ENCODE measurements around the gene BICDL1.

BICDL1 gene

DNA sequence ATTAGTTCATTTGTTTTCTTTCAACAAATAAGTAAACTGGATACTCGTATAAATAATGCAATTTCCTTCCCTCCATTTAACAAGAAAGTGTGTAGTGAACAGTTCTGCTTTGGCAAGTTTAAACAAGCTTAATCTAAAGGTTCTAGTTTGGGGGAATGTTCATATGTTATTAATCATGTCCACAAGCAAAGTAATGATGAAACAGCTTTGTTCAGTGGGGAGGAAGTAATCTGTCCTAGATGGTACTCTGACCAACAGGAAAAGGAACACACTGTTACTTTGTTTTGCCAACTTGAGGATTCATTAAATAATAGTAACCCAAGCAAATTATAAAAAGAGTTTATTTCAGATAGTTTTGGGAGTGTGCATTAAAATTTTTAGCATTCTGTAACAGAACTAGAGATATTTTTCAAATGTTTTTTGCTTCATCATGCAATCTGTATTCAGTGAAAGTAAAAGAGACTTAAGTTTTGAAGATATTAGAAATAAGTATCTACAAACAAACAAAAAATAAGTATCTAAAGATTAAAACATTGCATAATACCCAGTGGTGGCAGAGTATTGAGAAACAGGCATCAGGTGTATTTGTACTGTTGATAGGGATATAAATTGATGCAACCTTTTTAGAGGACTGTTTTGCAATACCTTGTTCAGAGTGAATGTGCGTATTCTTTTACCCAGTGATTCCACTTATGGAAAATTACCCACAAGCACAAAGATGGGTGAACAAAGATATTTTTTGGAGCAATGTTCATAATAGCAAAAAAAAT lies 66.4 kb downstream of the BICDL1 start:
- DNase-seq, result no peak

DNA sequence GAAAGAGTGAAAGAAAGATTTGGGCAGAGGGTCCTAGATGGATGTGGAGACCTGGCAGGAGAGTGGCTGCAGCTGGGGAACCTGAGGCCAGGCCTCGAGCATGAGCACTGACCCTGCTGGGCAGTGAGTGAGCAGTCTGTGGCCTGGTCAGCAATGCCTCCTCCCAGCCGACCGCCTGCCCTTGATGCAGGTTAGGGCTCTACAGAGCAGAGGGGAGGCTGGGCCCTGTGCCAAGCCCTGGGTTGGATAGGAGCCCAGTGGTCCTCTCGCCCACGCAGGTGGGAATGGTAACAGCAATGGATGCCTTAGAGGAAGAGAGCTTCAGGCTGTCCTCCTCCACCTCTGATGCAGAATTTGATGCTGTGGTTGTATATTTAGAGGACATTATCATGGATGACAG lies 67.7 kb downstream of the BICDL1 start:
- DNase-seq, result no peak

DNA sequence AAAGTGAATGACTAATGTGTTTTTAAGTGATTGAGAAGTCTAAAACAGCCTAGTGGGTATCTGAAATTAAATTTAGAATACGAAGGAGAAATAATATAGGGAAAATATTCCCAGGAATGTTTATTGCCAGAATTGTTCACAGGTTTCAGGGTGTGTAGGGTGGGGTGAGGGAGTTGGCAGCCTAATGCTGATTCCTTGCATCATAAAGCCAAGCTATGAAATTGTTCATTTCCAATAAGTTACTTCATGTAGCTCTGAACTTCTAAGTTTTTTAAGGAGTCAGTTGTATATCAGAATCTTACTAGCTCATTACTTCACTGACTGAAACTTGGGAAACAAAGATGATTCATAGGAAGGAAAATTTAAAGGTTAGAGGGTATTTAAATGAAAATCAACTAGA lies 71.2 kb downstream of the BICDL1 start:
- DNase-seq, result no peak

DNA sequence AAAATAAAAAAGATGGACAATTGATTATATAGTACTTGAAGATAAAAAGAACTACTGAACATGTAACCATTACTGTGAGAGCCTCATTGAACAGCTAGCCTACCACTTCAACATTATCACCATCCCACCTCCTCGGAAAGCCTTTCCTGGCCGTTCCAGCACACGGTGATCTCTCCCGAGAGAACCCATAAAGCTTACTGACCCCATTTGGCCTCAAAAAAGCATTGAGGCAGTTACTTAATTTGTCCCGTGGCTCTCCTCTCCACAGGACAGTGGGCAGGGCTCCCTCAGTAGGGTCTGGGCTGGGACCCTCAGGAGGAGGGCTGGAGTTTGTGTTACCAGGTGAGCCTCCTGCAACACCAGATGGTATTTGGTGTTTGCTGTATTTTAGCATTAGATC lies 71.7 kb downstream of the BICDL1 start:
- DNase-seq, result no peak

DNA sequence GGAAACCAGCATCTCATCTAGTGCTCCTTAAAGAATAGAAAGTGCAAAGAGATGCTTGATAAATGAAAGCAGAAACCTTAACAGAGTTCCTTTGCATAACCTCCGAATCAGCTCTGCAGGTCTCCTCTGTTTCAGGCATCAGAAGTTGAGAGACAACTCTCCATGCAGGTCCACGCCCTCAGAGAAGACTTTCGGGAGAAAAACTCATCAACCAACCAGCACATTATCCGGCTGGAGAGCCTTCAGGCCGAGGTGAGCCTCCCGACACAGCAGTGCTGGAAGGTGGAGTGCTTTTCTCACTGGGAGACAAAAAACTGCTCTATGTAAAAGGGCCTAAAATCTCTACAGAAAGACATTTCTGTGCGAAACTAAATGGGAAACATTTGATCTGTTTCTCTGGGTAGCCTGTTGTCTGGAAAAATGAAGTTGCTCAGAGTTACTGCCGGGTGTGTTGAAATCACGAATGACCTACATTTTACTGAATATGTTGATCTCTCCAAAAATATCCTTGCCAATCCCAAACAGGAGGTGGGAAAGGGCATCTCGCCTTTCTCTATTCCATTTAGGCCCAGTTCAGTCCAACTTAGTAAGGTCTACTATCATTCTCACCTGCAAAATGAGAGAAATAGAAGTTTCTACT lies 72.7 kb downstream of the BICDL1 start:
- DNase-seq, result no peak

DNA sequence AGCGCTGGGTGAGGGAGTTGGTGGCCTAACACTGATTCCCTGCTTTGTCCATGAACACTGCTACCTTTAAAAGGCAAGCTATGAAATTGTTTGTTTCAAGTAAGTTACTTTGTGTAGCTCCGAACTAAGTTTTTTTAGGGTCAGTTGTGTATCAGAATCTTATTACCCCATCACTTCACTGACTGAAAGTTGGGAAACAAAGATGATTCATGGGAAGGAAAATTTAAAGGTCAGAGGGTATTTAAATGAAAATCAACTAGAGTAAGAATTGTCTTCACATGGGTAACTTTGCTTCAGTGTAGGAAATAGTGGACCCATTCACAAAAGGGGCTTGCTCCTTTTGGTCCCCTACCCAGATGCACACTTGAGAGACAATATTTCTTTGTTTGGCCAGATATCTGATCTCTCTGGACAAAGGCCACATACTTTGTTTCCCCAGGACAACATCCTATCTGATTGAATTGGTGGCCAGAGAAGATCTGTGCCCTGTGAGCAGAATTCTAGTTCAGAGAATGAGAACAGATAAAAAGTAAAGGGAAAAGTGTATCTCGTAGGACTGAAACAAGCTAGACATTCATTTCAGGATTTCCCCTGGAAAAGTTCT lies 74.0 kb downstream of the BICDL1 start:
- no peak for DNase-seq

DNA sequence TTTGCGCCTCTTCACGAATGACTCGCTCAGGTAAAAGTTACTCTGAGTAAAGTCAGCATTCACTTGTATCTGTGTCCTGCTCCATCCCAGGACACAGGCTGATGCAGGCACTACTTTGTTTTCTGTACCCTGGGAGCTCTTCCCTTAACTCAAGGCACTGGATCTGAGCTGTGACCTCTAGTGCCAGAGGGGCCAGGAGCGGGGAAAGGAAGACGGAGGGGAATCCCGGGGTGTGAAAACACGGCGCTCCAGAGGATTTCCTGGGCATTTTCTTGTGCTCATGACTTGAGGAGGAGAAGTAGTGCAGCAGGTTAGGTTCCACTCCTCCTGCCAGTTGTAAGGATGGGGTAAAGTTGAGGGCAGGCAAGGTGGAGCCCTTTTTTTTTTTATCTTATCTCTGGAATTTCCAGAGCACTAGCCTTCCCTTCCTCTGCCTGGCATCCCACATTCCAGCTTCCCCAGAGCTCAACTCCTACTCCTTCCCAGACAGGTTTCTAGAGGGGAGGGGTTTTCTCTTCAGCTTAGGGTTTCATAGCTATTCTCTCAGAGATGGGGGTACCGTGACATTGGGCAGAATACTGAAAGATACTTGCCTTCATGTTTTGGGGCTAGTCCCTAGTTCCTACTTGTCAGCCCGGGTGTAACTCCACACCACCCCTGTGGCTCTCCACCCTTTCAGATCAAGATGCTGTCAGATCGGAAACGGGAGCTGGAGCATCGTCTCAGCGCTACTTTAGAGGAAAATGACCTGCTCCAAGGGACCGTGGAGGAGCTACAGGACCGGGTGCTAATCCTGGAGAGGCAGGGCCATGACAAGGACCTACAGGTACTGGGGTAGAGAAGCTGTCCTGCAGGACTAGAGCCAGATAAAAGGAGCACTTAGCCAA lies 75.3 kb downstream of the BICDL1 start:
- DNase-seq, result no peak

DNA sequence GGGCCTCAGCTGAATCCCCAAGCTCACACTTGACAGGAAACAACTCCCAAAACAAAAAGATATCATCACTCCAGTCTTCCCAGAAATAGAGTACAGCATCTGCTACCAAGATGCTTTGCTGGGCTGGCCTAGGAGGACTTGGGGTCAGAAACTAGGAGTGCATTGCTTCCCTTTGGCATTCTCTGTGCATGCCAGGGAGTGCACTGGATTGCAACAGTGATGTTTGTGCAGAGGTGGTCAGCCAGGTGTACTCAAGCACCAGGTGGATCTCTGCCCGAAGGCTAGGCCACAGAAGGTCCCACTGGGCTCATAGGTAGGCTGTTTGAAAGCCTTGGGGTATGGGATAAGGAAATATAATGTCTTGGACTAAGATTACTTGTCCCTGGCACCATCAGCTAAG lies 76.4 kb downstream of the BICDL1 start:
- no peak for DNase-seq

DNA sequence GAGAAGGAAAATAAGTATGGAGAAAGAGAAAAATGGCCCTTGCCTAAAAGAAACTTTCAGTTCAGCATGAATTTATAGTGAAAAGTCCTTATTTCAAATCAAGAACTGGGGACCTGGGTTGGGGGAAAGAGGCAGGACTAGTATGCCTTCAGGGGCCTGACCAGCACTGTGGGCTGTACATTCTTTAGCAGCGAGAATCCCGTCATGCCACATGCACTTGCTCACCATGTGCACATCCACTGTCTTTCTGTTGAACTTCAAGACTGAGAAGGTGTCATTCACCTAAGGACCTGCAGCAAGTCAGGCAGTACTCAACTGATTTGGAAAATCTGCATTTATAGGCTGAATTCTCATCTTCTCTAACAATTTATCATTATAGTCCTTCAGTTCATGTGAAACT lies 77.3 kb downstream of the BICDL1 start:
- DNase-seq, result no peak

DNA sequence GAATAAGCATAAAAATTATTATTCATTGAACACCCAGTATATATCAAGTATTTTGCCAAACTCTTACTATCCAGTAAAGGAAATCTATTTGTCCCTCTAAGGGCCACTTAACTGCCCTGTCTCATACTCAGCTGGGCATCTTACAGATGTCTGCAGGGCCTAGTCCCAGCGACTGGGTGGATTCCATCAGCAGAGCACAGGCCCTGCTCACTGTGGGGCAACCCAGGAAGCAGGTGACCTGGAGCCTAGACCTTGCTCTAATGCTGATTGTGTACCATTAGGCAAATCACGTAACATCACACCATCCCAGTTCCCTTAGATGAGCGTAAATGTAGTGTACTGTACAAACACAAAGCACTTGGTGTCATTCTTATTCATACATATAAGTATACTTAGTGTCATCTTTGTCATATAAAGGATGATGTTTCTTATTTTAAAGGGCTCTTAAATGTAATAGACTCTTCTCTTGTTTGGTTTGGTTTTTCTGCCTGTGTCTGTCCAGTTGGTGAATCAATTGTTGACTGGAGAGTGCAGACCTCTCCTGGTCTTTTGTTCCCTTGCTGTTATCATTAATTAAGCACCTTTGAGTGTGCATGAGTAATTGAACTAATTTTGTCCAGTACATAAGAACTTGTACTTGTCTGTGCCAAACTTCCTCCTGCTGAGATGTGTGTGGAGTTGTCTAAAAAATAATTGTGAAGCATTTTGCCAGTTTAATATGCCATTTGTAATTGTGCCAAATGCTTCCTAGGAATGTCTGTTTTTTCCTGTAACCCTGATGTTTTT lies 78.2 kb downstream of the BICDL1 start:
- no peak for DNase-seq

DNA sequence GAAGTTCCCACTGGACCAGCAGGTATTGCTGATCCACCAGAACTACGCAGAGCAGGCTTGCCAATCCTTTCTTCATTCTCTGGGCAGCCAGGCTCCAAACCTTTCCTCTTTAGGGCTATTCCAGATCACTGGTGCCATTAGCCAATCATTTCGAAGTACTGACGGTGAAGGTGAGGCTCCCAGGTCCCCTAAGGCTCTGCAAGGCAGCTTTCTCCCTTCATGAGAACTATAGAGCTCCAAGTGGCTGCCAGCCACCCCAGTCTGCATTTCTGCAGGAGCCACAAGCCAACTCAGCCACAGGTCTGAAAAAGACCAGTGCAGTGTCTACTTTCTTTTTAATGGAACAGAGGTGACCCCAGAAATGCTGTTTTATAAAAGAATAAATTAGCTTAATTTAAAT lies 78.9 kb downstream of the BICDL1 start:
- no peak for DNase-seq

DNA sequence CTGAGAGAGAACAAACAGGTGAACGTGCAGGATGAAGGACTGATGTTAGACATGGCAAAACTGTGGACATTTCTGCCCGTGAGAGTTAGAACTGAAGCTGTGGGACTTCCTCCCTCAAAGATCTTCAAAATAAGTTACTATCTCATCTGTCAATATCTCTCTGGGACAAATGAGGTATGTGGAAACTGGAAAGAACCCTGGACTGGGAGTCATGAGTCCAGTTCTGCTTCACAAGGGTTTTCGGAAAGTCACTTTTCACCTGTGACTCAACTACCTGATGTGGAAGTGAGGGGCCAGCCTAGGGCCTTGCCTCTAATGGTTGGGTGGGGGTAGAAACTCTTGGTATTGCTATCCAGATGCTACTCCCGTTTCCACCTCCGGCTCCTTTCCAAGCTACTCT lies 80.2 kb downstream of the BICDL1 start:
- no peak for DNase-seq

DNA sequence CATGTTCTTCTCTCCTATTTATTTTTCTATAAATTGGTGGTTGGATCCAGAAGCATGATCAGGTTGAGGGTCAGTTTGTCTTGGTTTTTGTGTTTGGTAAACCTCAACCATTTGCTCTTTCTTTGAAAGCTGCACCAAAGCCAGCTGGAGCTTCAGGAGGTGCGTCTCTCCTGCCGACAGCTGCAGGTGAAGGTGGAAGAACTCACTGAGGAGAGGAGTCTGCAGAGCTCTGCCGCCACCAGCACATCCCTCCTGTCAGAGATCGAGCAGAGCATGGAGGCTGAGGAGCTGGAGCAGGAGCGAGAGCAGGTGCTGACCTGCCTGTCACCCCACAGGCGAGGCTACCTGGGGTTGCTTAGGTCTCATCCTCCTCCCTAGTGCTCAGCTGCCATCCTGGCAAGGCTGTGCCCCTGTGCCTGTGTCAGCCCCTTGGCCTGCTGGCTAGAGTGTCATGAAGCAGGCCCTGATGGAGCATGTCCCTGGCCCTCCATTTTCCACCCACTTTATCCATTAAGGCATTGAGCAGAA lies 82.5 kb downstream of the BICDL1 start:
- no peak for DNase-seq

DNA sequence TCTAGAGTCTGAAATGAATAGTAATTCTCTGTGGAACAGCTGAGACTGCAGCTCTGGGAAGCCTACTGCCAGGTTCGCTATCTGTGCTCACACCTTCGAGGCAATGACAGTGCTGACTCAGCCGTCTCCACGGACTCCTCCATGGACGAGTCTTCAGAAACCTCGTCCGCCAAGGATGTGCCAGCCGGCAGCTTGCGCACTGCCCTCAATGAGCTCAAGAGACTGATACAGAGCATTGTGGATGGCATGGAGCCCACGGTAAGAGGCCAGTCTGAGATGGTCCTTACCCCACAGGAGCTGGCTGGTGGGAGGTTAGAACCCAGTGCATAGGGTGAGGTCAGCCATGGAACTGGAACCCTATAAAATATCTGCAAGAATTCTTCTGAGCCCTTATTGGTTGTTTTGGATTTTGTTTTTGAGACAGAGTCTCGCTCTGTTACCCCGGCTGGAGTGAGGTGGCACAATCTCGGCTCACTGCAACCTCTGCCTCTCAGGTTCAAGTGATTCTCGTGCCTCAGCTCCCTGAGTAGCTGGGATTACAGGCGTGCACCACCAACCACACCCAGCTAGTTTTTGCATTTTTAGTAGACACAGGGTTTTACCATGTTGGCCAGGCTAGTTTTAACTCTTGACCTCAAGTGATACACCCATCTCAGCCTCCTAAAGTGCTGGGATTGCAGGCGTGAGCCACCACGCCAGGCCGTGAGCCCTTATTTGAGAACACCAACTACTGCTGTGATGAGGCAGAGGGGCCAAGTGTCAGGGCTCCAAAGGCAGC lies 83.6 kb downstream of the BICDL1 start:
- DNase-seq, result no peak

DNA sequence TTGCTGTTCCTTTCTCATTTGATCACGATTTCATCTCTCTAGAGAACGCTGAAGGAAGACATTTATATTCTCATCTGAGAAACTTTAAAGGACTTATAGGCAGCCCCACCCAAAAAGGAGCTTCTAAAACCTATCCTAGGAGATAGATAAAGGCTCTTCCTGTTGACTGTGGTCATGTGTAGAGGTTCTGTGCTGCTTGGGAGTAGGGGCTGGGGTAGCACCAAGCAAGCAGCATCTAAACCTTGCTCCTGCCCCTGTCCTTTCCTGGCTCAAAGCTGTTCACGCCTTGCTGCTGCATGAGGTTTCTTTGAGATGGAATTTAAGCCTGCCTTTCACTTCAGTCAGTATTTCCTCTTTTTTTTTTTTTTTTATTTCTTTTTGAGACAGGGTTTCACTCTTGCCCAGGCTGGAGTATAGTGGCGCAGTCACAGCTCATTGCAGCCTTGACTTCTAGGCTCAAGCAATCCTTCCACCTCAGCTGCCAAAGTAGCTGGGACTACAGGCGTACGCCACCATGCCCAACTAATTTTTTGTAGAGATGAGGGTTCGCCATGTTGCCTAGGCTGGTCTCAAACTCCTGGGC lies 86.1 kb downstream of the BICDL1 start:
- DNase-seq, result no peak

DNA sequence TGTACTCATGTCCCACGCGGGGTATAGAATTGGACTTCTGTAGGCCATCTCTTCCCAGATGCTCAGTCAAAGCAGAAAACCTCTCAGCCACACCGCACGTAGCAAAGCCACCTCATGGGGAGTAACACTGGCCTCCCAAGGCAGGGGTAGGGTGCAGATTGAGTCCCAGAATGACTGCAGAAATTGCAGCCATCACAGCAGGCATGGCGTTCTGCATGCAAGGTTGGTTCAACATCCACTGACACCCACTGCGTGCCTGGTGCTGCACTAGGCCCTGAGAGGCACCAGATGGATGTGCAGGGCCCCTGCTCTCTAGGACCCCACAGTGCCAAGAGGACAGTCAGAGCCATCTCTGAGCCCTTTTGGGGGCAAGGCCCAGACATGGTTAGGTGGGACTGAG lies 87.6 kb downstream of the BICDL1 start:
- no peak for DNase-seq

DNA sequence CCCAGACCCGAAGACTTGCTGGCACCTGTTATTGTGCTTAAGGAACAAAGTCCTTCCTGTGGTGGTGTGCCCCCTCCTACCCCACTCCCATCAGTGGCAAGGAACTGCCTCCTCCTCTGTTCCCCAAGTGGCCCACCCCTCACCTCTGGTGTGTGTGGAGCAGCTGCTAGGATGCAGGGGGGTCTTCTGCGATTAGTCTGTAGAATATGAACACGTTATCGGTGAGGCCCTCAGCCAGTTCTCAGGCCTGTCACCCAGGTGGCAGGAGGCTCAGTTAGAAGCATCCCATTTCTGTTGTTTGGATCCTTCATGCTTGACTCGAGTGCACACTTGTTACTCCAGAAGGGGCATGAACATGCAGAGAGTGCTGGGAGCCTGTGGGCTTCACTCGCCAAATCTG lies 88.2 kb downstream of the BICDL1 start:
- no peak for DNase-seq

DNA sequence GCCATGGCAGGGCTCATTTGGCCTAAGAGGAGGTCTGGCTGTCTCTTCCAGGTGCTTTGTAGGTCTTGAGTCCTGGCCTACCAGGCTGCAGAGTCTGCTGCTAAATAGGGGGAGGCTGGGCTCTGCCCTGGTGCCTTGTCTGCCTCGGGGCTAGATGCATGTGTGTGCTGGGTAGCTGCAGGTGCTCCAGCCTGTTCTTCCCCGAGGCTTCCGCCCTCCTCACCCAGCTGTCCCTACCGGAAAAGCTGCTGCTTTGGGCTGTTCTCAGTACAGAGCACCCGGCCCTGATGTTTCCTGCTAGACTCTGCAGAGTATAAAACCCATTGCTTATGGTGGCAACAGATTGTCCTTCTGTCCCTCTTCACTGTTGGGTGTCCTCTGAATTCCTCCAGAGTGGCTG lies 89.8 kb downstream of the BICDL1 start:
- no peak for DNase-seq

DNA sequence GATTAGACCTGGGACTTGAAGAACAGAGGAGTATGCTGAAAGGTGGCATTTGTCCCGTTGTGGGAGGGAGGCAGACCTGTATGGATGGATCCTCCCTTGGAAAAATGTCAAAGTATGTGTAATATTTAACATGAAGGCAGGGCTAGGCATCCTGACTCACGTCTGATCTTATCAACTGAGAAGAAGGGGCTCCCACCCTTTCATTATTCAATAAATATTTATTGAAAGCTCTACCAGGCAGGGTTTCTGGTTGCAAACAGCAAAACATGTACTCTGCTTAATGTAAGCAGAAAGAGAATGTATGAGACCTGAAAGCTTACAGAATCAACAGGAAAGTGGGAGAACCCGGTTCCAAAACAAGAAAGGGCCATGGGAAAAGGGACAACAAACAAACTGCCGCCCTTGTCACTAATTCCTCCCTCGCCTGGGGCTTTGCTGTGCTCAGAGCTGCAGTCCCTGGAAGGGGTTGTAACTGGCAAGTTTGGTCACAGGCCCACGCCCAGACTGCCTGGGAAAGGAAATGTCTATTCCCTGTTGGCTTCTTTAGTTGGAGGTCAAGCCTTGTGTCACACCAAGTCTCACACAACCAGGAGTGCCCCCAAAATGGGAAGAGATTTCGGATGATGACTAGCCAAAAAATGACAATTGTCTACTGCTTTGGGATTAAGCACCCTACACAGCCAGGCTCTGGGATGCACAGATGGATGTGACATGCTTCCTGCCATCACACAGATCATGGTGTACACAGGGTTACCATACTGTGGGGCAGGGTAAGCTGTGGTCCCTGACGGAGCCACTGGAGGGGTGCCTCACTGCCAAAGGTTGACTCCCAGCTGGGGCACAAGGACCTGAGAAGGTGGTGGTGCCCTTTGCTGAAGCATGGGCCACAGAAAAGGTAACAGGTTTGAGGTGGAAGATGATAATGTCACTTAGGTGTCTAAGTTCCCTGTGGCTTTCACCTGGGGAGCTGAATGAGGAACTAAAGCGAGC lies 90.7 kb downstream of the BICDL1 start:
- DNase-seq, result no peak

DNA sequence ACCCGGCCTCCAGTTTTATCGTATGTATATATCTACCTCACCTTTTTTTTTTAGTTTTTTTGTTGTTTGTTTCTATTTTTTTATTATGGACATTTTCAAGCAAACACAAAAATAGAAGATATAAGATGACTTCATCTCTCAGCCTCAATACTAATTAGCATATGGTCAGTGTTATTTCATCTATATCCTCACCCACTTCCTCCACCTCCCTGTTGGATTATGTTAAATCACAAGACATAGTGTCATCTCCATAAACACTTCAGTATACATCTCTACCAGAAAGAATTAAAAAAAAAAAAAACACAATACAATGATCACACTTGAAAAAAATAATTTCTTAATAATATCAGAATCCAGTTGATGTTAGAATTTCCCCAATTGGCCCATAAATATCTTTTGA lies 92.6 kb downstream of the BICDL1 start:
- DNase-seq, result no peak

Measured in CD4-positive, alpha-beta T cell treated with Interferon gamma for 1 hour (primary cell).